SU-DHL-6 (cell line): ENCODE results near the gene UBASH3B.

Experiments
- H2AFZ ChIP-seq: fragments of 200-600 bp; sonication (generic); 2 replicates; pipeline ENCODE4 v1.6.1; 2014; ENCODE audit warnings: low read depth, mild to moderate bottlenecking, moderate library complexity, mixed read lengths, antibody characterized with exemption, low read length; ENCODE audit not compliant: severe bottlenecking
- H3F3A ChIP-seq: fragments of 200-600 bp; shearing (Covaris generic); 2 replicates; pipeline ENCODE4 v1.6.0; 2016; ENCODE audit warnings: antibody characterized with exemption, mild to moderate bottlenecking; ENCODE audit not compliant: insufficient read depth
- H3K27ac ChIP-seq: fragments of 200-600 bp; sonication (generic); 2 replicates; pipeline ENCODE4 v1.5.1; 2016; ENCODE audit warnings: low read depth, mild to moderate bottlenecking, low read length, moderate library complexity, mixed read lengths
- H3K27me3 ChIP-seq: fragments of 200-600 bp; sonication (generic), shearing (Covaris generic); 2 replicates; pipeline ENCODE4 v1.6.0; 2014; ENCODE audit warnings: mild to moderate bottlenecking, low read length
- H3K36me3 ChIP-seq: fragments of 200-600 bp; sonication (generic); 2 replicates; pipeline ENCODE4 v1.6.1; 2014; ENCODE audit warnings: mild to moderate bottlenecking, low read length, mixed read lengths
- H3K4me2 ChIP-seq: fragments of 300-600, 200-600 bp; shearing (Covaris generic), sonication (generic); 2 replicates; pipeline ENCODE4 v1.6.0; 2014; ENCODE audit warnings: low read length, low read depth, mild to moderate bottlenecking; ENCODE audit not compliant: poor library complexity, severe bottlenecking
- H3K4me3 ChIP-seq: fragments of 200-600 bp; sonication (generic); 2 replicates; pipeline ENCODE4 v1.5.1; 2014; ENCODE audit warnings: antibody characterized with exemption, low read length, mild to moderate bottlenecking, mixed read lengths; ENCODE audit not compliant: insufficient read depth, poor library complexity, severe bottlenecking
- H3K79me2 ChIP-seq: fragments of 200-600 bp; sonication (generic); 2 replicates; pipeline ENCODE4 v1.6.1; 2014; ENCODE audit warnings: mild to moderate bottlenecking, low read length, moderate library complexity; ENCODE audit not compliant: insufficient read depth
- H3K9ac ChIP-seq: fragments of 200-600 bp; sonication (generic); 2 replicates; pipeline ENCODE4 v1.7.0; 2014; ENCODE audit warnings: mild to moderate bottlenecking, low read length
- H3K9me2 ChIP-seq: fragments of 200-600 bp; sonication (generic); replicated peaks from 2 replicates; pipeline ENCODE4 v1.6.1; 2014; ENCODE audit warnings: low read length; ENCODE audit not compliant: insufficient read depth
- H3K9me3 ChIP-seq: fragments of 200-600 bp; sonication (generic); 2 replicates; pipeline ENCODE4 v1.6.1; 2014; ENCODE audit warnings: low read length, mixed read lengths; ENCODE audit not compliant: insufficient read depth
- H4K20me1 ChIP-seq: fragments of 200-600 bp; sonication (generic); 2 replicates; pipeline ENCODE4 v1.6.1; 2014; ENCODE audit warnings: low read depth, mild to moderate bottlenecking, antibody characterized with exemption, low read length, moderate library complexity, mixed read lengths
- CTCF ChIP-seq: fragments of 200-600 bp; sonication (generic); IDR thresholded peaks from one replicate; pipeline ENCODE4 v1.5.1; 2017; ENCODE audit warnings: antibody characterized with exemption, mild to moderate bottlenecking, low read length, moderate library complexity; ENCODE audit not compliant: insufficient read depth, poor library complexity, severe bottlenecking
- EZH2phosphoT487 ChIP-seq: fragments of 200-600 bp; sonication (generic), shearing (Covaris generic); conservative IDR thresholded peaks from 2 replicates; pipeline ENCODE4 v1.6.1; 2018; ENCODE audit warnings: mild to moderate bottlenecking, antibody characterized with exemption, low read length, moderate library complexity, mixed read lengths

UBASH3B gene

GRCh38 chr11:122773781-122774266 lies 118.3 kb downstream of the UBASH3B start:
- no peaks in the 10 kb centered on the region for H3K79me2 ChIP-seq
- H3K36me3 ChIP-seq: no peaks in the 10 kb centered on the region
- no peak overlapping the region for H3K9ac ChIP-seq
- H3K27ac ChIP-seq: no peak overlapping the region
- H3K4me2 ChIP-seq: no peak overlapping the region
- H3K9me2 ChIP-seq: no peaks in the 10 kb centered on the region
- no peak overlapping the region for H2AFZ ChIP-seq
- no peaks in the 10 kb centered on the region for H3F3A ChIP-seq
- TF ChIP-seq EZH2phosphoT487 (no peak), CTCF (no peak)
- no peaks in the 10 kb centered on the region for H4K20me1 ChIP-seq
- H3K4me3 ChIP-seq: no peak overlapping the region
- H3K27me3 ChIP-seq: no peaks in the 10 kb centered on the region
- H3K9me3 ChIP-seq: no peaks in the 10 kb centered on the region

- Histone ChIP-seq H3K4me2 (no peak overlapping the region), H3K27ac (no peak overlapping the region), H3K9ac (no peak overlapping the region), H3K4me3 (no peak overlapping the region), H3F3A (no peaks in the 10 kb centered on the region), H3K9me2 (no peaks in the 10 kb centered on the region), H4K20me1 (no peaks in the 10 kb centered on the region), H2AFZ (no peak overlapping the region), H3K36me3 (no peaks in the 10 kb centered on the region), H3K79me2 (no peaks in the 10 kb centered on the region), H3K27me3 (no peaks in the 10 kb centered on the region), H3K9me3 (no peaks in the 10 kb centered on the region)
- TF ChIP-seq CTCF (no peak), EZH2phosphoT487 (no peak)
These were observed 120.3 kb downstream of the UBASH3B start for GRCh38 chr11:122775675-122776271.

- Histone ChIP-seq H4K20me1 (no peaks in the 10 kb centered on the region), H3K9me3 (no peaks in the 10 kb centered on the region), H3F3A (no peaks in the 10 kb centered on the region), H3K4me2 (no peak overlapping the region), H3K9me2 (no peaks in the 10 kb centered on the region), H3K36me3 (no peaks in the 10 kb centered on the region), H3K9ac (no peak overlapping the region), H2AFZ (no peak overlapping the region), H3K27me3 (no peaks in the 10 kb centered on the region), H3K4me3 (no peak overlapping the region), H3K27ac (no peak overlapping the region), H3K79me2 (no peaks in the 10 kb centered on the region)
- TF ChIP-seq EZH2phosphoT487 (no peak), CTCF (no peak)
These were observed 121.0 kb downstream of the UBASH3B start for GRCh38 chr11:122776546-122776945.
